Thyroid gland (tissue), 4 donors: ENCODE measurements around the gene GRK1. TPM values are rescaled to one million over a fixed set of nuclear protein-coding genes. Genes with fewer than 3 reads are reported as not detected.

Experiments
- DNase-seq, 2 donors: peaks; one replicate each; pipeline ENCODE4 v3.0.0-alpha.2; 2019
- H3K27ac ChIP-seq, 3 donors: fragments of 200-600 bp; sonication (generic); 1 replicate in 2 of 3; 2 replicates in 1 of 3; pipeline ENCODE4 v1.5.1; 2016 to 2019; ENCODE audit warnings: mild to moderate bottlenecking in 1 of 3, moderate library complexity in 1 of 3
- H3K27me3 ChIP-seq: fragments of 200-600 bp; sonication (generic); one replicate; pipeline ENCODE4 v1.5.1; 2019
- H3K36me3 ChIP-seq, 2 donors: fragments of 200-600 bp; sonication (generic); one replicate each; pipeline ENCODE4 v1.5.1; 2016 to 2019
- H3K4me1 ChIP-seq, 2 donors: fragments of 200-600 bp; sonication (generic); one replicate each; pipeline ENCODE4 v1.5.1; 2017 to 2019
- H3K4me3 ChIP-seq, 3 donors: fragments of 200-600 bp; sonication (generic); replicated peaks in 1 of 3; 1 replicate in 2 of 3; 2 replicates in 1 of 3; pipeline ENCODE4 v1.5.1; 2016; ENCODE audit warnings: mild to moderate bottlenecking in 1 of 3
- H3K9me3 ChIP-seq: fragments of 200-600 bp; sonication (generic); one replicate; pipeline ENCODE4 v1.5.1; 2017
- CTCF ChIP-seq, 6 experiments: fragments of 200-600 bp in 3 of 6; fragments of 450-650 bp in 3 of 6; sonication (generic) in 3 of 6; IDR thresholded peaks; one replicate each; pipeline ENCODE4 v1.5.1; 2016 to 2019; ENCODE audit warnings: antibody characterized with exemption in 6 of 6, mild to moderate bottlenecking in 2 of 6, inconsistent platforms in 1 of 6, moderate library complexity in 1 of 6
- POLR2A ChIP-seq, 2 donors: fragments of 450-650 bp; IDR thresholded peaks; one replicate each; pipeline ENCODE4 v1.6.1; 2017; ENCODE audit warnings: antibody characterized with exemption in 2 of 2, mild to moderate bottlenecking in 2 of 2, moderate library complexity in 1 of 2
- WGBS, 2 donors: methylation state at CpG; one replicate each; pipeline ENCODE4 v1.1.5; 2017; 5-methylcytosine and 5-hydroxymethylcytosine counted together
- intact Hi-C: fragments of 100-400 bp; cut with DNase I; formaldehyde crosslinking; loops from one replicate; pipeline ENCODE4 v1.15.1; 2023
- total RNA-seq, 4 donors: library from RNA; depleted of rRNA; stranded (reverse); fragments of >200 nt; gene quantifications; one replicate each; pipeline ENCODE4 v1.2.3, GENCODE V29; 2016

Gene GRK1
- total RNA-seq, 4 donors from 2014 or later: 2.0 to 17.9 (median 2.7) TPM

GRCh38 chr13:113783200-113783881 is 116.3 kb downstream of the GRK1 start:
- WGBS, 2 donors: 81 to 83% methylated on average over 12 of the region's 12 CpGs
- no peak for DNase-seq
- no peaks in the 10 kb centered on the region for H3K4me1 ChIP-seq

GRCh38 chr13:113783966-113784644 is 117.1 kb downstream of the GRK1 start:
- WGBS, 2 donors: 81% methylated on average over 10 of the region's 10 CpGs
- H3K27ac ChIP-seq: no peak overlapping the region
- H3K9me3 ChIP-seq: no peaks in the 10 kb centered on the region

More at GRCh38 chr13:113783200-113783881, 116.3 kb downstream of the GRK1 start:
- H3K9me3 ChIP-seq: no peaks in the 10 kb centered on the region
- intact Hi-C loops: no loop called here
- no peaks in the 10 kb centered on the region for H3K36me3 ChIP-seq
- no peaks in the 10 kb centered on the region for H3K27me3 ChIP-seq
- TF ChIP-seq POLR2A (IDR thresholded peaks at IDR 0.05) (no peak), CTCF (IDR thresholded peaks at IDR 0.05) (no peak)
- no peak overlapping the region for H3K4me3 ChIP-seq
- H3K27ac ChIP-seq: no peak overlapping the region

GRCh38 chr13:113784645-113785024 is 117.6 kb downstream of the GRK1 start:
- WGBS, 2 donors: 81 to 87% methylated on average over 4 to 5 of the region's 5 CpGs
- intact Hi-C loops: no loop called here
- TF ChIP-seq CTCF (IDR thresholded peaks at IDR 0.05) (no peak), POLR2A (IDR thresholded peaks at IDR 0.05) (no peak)
- H3K4me1 ChIP-seq: no peaks in the 10 kb centered on the region
- H3K9me3 ChIP-seq: no peaks in the 10 kb centered on the region
- no peaks in the 10 kb centered on the region for H3K27me3 ChIP-seq
- H3K4me3 ChIP-seq: no peak overlapping the region
- H3K36me3 ChIP-seq: no peaks in the 10 kb centered on the region
- H3K27ac ChIP-seq: no peak overlapping the region
- DNase-seq: no peak

More at GRCh38 chr13:113783966-113784644, 117.1 kb downstream of the GRK1 start:
- intact Hi-C loops: no loop called here
- TF ChIP-seq POLR2A (IDR thresholded peaks at IDR 0.05): no peak
- TF ChIP-seq CTCF (IDR thresholded peaks at IDR 0.05): no peak
- Histone ChIP-seq H3K36me3 (no peaks in the 10 kb centered on the region), H3K4me3 (no peak overlapping the region), H3K27me3 (no peaks in the 10 kb centered on the region), H3K4me1 (no peaks in the 10 kb centered on the region)
- DNase-seq: no peak

DNA sequence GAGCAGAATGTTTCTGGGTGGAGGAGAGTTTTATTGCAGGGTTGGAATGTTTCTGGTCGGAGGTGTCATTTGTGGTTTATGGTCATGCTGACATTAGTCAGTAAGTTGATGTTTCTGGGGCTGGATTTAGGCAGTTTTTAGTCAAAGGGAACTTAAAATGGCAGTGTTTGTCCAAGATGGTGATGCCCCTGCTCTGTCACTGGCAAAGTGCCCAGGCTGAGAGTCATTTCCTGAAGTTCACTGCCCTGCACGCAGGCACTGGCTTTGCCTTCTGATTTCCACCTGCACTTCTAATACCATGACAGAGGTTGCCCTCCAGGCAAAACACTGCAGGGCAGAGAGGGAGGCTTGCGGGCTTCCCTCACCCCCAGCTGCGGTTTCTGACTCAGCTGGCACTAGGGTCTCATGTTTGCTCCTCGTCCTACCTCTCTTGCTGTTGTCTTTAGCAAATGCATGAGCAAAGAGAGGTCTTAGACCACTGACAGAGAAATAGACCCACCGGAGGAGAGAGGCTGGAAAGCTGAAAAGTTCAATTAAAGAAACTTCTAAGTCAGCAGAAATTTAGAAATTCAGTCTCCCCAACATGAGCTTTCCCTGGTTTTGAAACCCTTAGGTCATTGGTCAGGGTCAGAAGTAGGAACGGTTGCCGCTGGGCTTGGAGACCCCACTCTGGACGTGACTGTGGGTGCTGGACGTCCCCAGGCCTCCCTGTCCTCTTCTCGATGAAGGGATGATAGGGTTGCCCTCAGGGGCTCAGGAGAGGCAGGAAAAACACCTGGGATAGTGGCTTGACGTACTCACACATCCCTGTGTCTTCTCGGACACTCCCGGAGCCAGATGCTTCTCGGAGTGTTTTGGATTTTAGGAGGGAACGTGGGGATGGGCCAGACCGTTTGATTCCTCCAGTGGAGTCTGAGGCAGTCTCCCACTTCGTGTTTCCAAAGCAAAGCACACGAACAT is 118.3 kb downstream of the GRK1 start:
- WGBS, 2 donors: 82 to 83% methylated on average over 19 of the region's 19 CpGs
- no peak for DNase-seq
- H3K36me3 ChIP-seq: no peaks in the 10 kb centered on the region
- intact Hi-C loops: no loop called here
- H3K9me3 ChIP-seq: no peaks in the 10 kb centered on the region
- no peak overlapping the region for H3K27ac ChIP-seq
- no peak overlapping the region for H3K4me3 ChIP-seq
- TF ChIP-seq POLR2A (IDR thresholded peaks at IDR 0.05) (no peak), CTCF (IDR thresholded peaks at IDR 0.05) (no peak)
- no peaks in the 10 kb centered on the region for H3K27me3 ChIP-seq
- no peaks in the 10 kb centered on the region for H3K4me1 ChIP-seq
